Spleen (tissue), 7 donors: ENCODE measurements around the gene DDX39A.
"Not testable (repeated sequence)": the region's sequence is repeated elsewhere in the genome, so short reads cannot be mapped to it uniquely, and the experiment has no call there.

Source experiments
- POLR2A ChIP-seq, 3 donors: fragments of 450-650 bp; IDR thresholded peaks; one replicate each; pipeline ENCODE4 v1.5.1; 2017; ENCODE audit warnings: antibody characterized with exemption in 3 of 3, mild to moderate bottlenecking in 1 of 3
- TF ChIP-seq, protein P1 (sequence below), 11 experiments: fragments of 200-600 bp in 7 of 11; fragments of 450-650 bp in 4 of 11; sonication (generic) in 4 of 11; IDR thresholded peaks in 8 of 11; conservative IDR thresholded peaks in 3 of 11; 1 replicate in 7 of 11; 2 replicates in 4 of 11; pipeline versions ENCODE4 v1.4.0 to v1.8.0; 2016 to 2021; ENCODE audit warnings: antibody characterized with exemption in 11 of 11, inconsistent platforms in 4 of 11, mild to moderate bottlenecking in 1 of 11
- donor health status: DM: no; HTN: no; CAD: no; lungs with moderate emphysema.
- donor health status: DM: no; HTN: no; CAD: no.
- donor health status: DM: no; HTN: no; CAD: no.

DNA sequence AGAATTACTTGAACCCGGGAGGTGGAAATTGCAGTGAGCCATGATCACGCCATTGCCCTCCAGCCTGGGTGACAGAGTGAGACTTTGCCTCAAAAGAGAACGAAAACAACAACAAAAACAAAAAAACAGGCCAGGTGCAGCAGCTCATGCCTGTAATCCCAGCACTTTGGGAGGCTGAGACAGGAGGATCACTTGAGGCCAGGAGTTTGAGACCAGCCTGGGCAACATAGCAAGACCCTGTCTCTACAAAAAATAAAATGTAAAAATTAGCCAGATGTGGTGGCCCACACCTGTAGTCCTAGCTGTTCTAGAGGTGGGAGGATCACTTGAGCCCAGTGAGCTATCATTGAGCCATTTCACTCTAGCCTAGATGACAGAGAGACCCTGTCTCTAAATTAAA, 33.2 kb upstream of the DDX39A start:
- TF ChIP-seq, protein P1, sequence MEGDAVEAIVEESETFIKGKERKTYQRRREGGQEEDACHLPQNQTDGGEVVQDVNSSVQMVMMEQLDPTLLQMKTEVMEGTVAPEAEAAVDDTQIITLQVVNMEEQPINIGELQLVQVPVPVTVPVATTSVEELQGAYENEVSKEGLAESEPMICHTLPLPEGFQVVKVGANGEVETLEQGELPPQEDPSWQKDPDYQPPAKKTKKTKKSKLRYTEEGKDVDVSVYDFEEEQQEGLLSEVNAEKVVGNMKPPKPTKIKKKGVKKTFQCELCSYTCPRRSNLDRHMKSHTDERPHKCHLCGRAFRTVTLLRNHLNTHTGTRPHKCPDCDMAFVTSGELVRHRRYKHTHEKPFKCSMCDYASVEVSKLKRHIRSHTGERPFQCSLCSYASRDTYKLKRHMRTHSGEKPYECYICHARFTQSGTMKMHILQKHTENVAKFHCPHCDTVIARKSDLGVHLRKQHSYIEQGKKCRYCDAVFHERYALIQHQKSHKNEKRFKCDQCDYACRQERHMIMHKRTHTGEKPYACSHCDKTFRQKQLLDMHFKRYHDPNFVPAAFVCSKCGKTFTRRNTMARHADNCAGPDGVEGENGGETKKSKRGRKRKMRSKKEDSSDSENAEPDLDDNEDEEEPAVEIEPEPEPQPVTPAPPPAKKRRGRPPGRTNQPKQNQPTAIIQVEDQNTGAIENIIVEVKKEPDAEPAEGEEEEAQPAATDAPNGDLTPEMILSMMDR (IDR thresholded peaks at IDR 0.05 in 8 of 11, conservative IDR thresholded peaks at IDR 0.05 in 3 of 11): not testable (repeated sequence)
- not testable (repeated sequence) for TF ChIP-seq POLR2A (IDR thresholded peaks at IDR 0.05)
